ENCODE results near the gene PHACTR2. TPM values are rescaled to one million over a fixed set of nuclear protein-coding genes. Genes with fewer than 3 reads are reported as not detected.
A peak's percentile ranks its signal among the peaks of the same experiment; 100 is the strongest.

Gene PHACTR2
- total RNA-seq, 4 donors from 2014 or later: 76.2 to 110 (median 98.2) TPM

- H3K4me1 ChIP-seq: no peaks in the 10 kb centered on the region
- no peak overlapping the region for H3K4me3 ChIP-seq
- TF ChIP-seq POLR2A (IDR thresholded peaks at IDR 0.05) (no peak), EP300 (IDR thresholded peaks at IDR 0.05) (no peak)
- TF ChIP-seq, protein P1, sequence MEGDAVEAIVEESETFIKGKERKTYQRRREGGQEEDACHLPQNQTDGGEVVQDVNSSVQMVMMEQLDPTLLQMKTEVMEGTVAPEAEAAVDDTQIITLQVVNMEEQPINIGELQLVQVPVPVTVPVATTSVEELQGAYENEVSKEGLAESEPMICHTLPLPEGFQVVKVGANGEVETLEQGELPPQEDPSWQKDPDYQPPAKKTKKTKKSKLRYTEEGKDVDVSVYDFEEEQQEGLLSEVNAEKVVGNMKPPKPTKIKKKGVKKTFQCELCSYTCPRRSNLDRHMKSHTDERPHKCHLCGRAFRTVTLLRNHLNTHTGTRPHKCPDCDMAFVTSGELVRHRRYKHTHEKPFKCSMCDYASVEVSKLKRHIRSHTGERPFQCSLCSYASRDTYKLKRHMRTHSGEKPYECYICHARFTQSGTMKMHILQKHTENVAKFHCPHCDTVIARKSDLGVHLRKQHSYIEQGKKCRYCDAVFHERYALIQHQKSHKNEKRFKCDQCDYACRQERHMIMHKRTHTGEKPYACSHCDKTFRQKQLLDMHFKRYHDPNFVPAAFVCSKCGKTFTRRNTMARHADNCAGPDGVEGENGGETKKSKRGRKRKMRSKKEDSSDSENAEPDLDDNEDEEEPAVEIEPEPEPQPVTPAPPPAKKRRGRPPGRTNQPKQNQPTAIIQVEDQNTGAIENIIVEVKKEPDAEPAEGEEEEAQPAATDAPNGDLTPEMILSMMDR (IDR thresholded peaks at IDR 0.05): no peak
- peaks cover 0 to 28% (median 0%) of the 10 kb centered on the region in 3 donors for H3K36me3 ChIP-seq
- WGBS, 2 donors: 81 to 95% methylated on average over 2 of the region's 2 CpGs
- no peaks in the 10 kb centered on the region for H3K9me3 ChIP-seq
- no peak for DNase-seq (ENCODE audit: low spot score in 2 of 2)
- H3K27ac ChIP-seq: no peak overlapping the region
- H3K27me3 ChIP-seq: no peaks in the 10 kb centered on the region
Measured at GRCh38 chr6:143767433-143767832, 89.7 kb downstream of the PHACTR2 start.

DNA sequence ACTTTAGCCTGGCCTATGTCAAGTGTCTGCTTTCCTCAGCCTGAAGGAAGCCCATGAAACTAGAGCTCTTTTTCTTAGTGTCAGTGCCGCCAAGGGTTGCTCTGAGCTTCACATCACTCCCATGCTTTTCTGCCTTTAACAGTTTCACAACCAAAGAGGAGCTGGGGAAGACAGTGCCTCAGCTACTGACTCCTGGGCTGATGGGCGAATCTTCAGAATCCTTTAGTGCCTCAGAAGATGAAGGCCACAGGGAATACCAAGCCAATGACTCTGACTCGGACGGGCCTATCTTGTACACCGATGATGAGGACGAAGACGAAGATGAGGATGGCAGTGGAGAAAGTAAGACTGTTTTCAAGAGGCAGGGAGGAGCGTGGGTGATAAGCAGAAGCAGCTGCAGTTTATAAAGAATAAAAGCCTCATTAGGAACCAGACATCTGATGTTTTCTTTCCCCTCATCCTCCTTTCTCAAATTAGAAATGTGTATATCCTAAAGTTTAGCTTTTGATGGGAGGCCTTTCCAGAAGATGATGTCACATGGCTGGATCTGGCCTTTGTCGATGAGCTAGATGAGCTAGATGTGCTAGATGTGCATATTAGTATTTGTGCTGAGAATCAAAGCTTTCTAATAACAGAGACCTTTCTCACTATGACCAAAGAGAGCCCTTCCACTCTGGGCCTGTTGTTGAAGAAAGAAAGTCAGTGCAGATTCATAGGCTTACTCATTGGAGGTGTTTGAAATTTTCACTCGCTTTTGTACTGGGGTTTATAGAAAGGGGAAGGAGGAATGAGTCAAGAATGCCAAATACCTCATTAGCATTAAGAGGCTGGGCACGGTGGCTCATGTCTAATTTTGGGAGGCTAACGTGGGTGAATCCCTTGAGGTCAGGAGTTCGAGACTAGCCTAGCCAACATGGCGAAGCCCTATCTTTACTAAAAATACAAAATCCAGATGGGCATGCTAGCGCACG lies 94.6 kb downstream of the PHACTR2 start:
- DNase-seq (ENCODE audit: low spot score in 2 of 2): no peak
- 80 to 83% methylated on average over 16 of the region's 16 CpGs for whole genome bisulfite sequencing, 2 donors
- Histone ChIP-seq H3K9me3 (no peaks in the 10 kb centered on the region), H3K4me1 (peaks cover 0 to 23% (median 0%) of the 10 kb centered on the region in 4 donors), H3K4me3 (no peak overlapping the region), H3K27ac (no peak overlapping the region), H3K36me3 (peaks cover 0 to 24% (median 0%) of the 10 kb centered on the region in 3 donors), H3K27me3 (no peaks in the 10 kb centered on the region)
- TF ChIP-seq, protein P1 (IDR thresholded peaks at IDR 0.05): no peak
- TF ChIP-seq POLR2A (IDR thresholded peaks at IDR 0.05): no peak
- TF ChIP-seq EP300 (IDR thresholded peaks at IDR 0.05): no peak

- H3K4me1 ChIP-seq: peaks cover 0 to 23% (median 0%) of the 10 kb centered on the region in 4 donors
- peak overlapping the region in 1 of 4 donors; percentile 18 for H3K27ac ChIP-seq
- peaks cover 0 to 23% (median 0%) of the 10 kb centered on the region in 3 donors for H3K36me3 ChIP-seq
- no peaks in the 10 kb centered on the region for H3K27me3 ChIP-seq
- H3K4me3 ChIP-seq: no peak overlapping the region
- TF ChIP-seq POLR2A (IDR thresholded peaks at IDR 0.05) (no peak), EP300 (IDR thresholded peaks at IDR 0.05) (no peak)
- TF ChIP-seq, protein P1 (IDR thresholded peaks at IDR 0.05): no peak
- 42 to 52% methylated on average over 5 of the region's 5 CpGs for WGBS, 2 donors
- no peak for DNase-seq (ENCODE audit: low spot score in 2 of 2)
- H3K9me3 ChIP-seq: no peaks in the 10 kb centered on the region
Measured at GRCh38 chr6:143773506-143774150, 95.9 kb downstream of the PHACTR2 start.

DNA sequence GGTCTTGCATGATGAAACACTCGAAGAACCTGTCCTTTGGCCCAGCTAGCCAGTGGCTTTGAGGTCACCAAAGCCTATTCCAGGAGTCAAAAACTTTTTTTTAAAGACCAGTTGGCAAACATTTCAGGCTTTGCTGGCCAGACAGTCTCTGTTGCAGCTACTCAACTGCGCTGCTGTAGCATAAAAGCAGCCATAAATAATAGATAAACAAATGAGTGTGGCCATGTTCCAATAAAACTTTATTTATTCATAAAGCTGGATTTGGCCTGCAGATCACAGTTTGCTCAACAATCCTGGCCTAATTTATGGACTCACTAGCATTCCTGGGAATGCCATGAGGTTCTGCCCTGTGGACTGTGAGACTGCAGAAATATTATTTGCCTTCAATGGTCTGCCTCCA lies 96.6 kb downstream of the PHACTR2 start:
- Histone ChIP-seq H3K27ac (peak overlapping the region in 1 of 4 donors; percentile 18), H3K4me1 (peaks cover 0 to 23% (median 0%) of the 10 kb centered on the region in 4 donors), H3K4me3 (no peak overlapping the region), H3K9me3 (no peaks in the 10 kb centered on the region), H3K36me3 (peaks cover 0 to 26% (median 0%) of the 10 kb centered on the region in 3 donors), H3K27me3 (no peaks in the 10 kb centered on the region)
- no peak for DNase-seq (ENCODE audit: low spot score in 2 of 2)
- WGBS, 2 donors: 53 to 57% methylated on average over 2 of the region's 2 CpGs
- no peak for TF ChIP-seq POLR2A (IDR thresholded peaks at IDR 0.05)
- no peak for TF ChIP-seq EP300 (IDR thresholded peaks at IDR 0.05)
- TF ChIP-seq, protein P1 (IDR thresholded peaks at IDR 0.05): no peak

Measured in tibial nerve (tissue), 4 donors.